WI38 (cell line): ENCODE results near the gene SLC22A14.

Source experiments
- H3K4me3 ChIP-seq: 2 replicates; pipeline ENCODE4 v1.5.1; 2011; ENCODE audit warnings: low read depth, mild to moderate bottlenecking, control low read depth, low read length
- TF ChIP-seq, protein P1 (sequence below): IDR thresholded peaks from 2 replicates; pipeline ENCODE4 v1.5.1; 2012; ENCODE audit warnings: low read depth, mild to moderate bottlenecking, control low read depth, low read length

SLC22A14 gene

DNA sequence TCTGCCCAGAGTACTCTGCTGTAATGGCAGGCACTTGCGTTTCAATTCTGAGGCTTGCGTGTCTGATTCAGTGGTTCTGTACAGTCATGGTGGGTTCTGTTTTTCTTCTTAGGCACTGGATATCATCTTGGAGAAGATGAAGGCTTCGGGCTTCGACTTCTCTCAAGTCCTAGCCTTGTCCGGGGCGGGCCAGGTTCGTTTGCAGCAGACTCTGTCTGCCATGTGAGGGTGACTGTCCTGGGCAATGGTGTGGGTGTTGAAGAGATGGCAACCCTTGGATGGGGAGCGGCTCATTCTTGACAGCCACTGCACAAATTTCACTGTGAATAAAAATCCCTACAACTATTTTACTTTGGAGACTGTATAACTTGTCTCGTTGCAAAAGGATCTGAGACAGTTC lies 80.7 kb downstream of the SLC22A14 start:
- TF ChIP-seq, protein P1, sequence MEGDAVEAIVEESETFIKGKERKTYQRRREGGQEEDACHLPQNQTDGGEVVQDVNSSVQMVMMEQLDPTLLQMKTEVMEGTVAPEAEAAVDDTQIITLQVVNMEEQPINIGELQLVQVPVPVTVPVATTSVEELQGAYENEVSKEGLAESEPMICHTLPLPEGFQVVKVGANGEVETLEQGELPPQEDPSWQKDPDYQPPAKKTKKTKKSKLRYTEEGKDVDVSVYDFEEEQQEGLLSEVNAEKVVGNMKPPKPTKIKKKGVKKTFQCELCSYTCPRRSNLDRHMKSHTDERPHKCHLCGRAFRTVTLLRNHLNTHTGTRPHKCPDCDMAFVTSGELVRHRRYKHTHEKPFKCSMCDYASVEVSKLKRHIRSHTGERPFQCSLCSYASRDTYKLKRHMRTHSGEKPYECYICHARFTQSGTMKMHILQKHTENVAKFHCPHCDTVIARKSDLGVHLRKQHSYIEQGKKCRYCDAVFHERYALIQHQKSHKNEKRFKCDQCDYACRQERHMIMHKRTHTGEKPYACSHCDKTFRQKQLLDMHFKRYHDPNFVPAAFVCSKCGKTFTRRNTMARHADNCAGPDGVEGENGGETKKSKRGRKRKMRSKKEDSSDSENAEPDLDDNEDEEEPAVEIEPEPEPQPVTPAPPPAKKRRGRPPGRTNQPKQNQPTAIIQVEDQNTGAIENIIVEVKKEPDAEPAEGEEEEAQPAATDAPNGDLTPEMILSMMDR: no peak
- H3K4me3 ChIP-seq: no peak overlapping the region

DNA sequence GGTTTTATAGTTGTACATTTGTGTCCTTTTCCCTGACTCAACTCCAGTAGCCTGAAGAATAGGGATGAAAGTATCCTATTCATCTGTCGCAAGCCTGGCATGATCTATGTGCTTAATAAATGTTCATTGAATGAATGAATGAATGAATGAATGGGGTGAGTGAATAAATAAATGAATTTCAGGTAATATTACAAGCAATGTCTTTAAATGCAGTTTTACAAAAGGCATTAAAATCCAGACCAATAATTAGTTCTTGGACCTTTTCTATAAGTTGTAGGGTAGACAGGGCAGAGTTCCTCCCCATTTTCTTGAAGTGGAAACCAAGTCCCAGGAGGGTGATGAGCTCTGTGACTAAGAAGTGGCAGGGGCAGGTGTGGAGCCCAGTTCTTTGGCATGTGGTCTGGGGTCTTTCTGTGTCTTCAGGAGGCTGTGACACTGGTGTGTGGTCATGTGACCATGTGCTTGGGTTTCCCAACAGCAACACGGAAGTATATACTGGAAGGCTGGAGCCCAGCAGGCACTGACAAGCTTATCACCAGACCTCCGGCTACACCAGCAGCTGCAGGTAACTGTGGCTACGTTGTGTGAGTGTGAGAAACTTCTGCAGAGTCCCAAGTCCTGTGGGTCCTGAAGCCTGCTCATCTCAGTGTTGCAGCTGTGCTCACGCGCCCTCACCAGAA lies 82.8 kb downstream of the SLC22A14 start:
- no peak overlapping the region for H3K4me3 ChIP-seq
- TF ChIP-seq, protein P1: no peak

DNA sequence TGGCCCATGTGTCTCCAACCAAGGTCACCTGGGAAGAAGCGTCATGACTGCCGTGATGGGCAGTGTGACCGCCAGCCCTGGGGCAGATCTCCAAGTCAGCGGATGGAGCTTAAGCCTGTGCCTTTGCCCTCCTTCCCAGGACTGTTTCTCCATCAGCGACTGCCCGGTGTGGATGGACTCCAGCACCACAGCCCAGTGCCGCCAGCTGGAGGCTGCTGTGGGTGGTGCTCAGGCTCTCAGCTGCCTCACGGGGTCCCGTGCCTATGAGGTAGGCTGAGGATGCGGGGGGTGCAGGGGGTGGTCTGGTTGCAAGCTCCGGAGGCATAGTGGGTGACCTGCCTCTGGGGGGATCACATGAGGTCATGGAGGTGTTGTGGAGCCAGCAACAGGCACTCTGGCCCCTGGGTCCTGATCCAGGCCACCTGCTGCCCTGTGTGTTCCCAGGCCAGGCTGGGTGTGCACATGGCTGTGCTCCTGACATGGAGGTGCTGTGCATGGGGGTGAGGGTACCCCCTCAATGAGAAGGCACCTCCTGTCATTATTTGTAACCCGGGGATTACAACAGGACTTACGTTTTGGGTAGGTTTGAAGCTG lies 83.5 kb downstream of the SLC22A14 start:
- TF ChIP-seq, protein P1: no peak
- H3K4me3 ChIP-seq: no peak overlapping the region

DNA sequence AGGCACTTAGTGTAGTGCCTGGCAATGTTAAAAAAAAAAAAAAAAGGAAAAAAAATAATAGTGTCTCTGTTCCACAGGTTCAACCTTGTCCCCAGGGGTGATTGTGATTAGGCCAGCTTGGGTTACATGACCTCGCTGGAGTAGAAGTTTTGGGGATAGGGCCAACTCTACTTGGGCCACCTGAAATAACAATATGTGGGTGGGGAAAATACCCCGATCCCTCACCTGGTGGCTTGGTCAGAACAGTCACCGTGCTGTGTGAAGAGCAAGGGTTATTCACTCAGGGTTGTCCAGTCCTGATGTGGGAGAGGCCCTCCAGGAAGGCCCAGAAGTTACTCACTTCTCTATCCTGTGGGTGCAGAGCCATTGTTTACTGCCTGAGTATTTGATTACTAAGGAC lies 84.0 kb downstream of the SLC22A14 start:
- H3K4me3 ChIP-seq: no peak overlapping the region
- TF ChIP-seq, protein P1: no peak

DNA sequence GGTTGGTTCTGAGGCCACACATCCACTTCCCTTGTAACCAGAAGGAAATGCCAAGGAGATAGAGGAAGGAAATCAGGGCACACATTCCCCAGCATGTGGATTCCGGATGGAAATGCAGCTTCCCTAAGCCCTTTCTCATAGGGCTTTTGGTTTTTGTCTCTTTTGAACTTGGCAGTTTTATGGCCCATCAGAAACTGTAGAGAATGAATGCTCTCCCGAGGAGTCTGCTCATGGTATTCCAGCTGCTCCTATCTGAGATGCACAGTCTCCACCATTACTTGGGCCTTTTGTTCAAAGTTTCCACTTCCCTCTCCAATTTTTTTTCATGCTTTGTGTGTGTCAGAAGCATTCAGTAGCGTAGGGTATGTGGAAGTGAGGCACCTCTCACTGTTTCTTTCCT lies 85.7 kb downstream of the SLC22A14 start:
- TF ChIP-seq, protein P1: no peak
- H3K4me3 ChIP-seq: no peak overlapping the region
